ENCODE results near the gene TTC16.

- TF ChIP-seq CTCF (IDR thresholded peaks at IDR 0.05; ENCODE audit: low read depth, low read length, missing input control) (no peak), TAF1 (conservative IDR thresholded peaks at IDR 0.05) (no peak), HNF4G (IDR thresholded peaks at IDR 0.05) (no peak)
These were observed 15.2 kb upstream of the TTC16 start for GRCh38 chr9:127700594-127701255.
